Endothelial cell of umbilical vein (primary cell): Measurements from ENCODE around the gene PFKP.
A peak's percentile ranks its signal among the peaks of the same experiment; 100 is the strongest.

Experiments
- EZH2 ChIP-seq: IDR thresholded peaks from 2 replicates; pipeline ENCODE4 v1.6.1; 2012; ENCODE audit warnings: borderline replicate concordance, low read depth, mild to moderate bottlenecking, moderate library complexity, low read length, inconsistent platforms; ENCODE audit not compliant: severe bottlenecking
- JUN ChIP-seq: IDR thresholded peaks from 2 replicates; pipeline ENCODE4 v1.6.1; 2011; ENCODE audit warnings: borderline replicate concordance, low read depth; ENCODE audit not compliant: insufficient read length, insufficient read depth
- POLR2AphosphoS5 ChIP-seq: IDR thresholded peaks from 2 replicates; pipeline ENCODE4 v1.6.1; 2012; ENCODE audit warnings: low read depth, mild to moderate bottlenecking, control low read depth, low read length, moderate library complexity; ENCODE audit not compliant: insufficient read depth

- no peak for TF ChIP-seq POLR2AphosphoS5
- no peak for TF ChIP-seq EZH2
- peak; percentile 37 for TF ChIP-seq JUN
Observed at GRCh38 chr10:3102720-3103427, 35.5 kb downstream of the PFKP start.
